ENCODE measurements around the gene UGT2B15.
"Not testable (repeated sequence)": the region's sequence is repeated elsewhere in the genome, so short reads cannot be mapped to it uniquely, and the experiment has no call there.

The UGT2B15 gene

GRCh38 chr4:68670479-68670939 is at the start of gene UGT2B15:
Gene UGT2B15 (minus strand): TSS chr4:68670652. CDS start chr4:68670618, 34 bp downstream.
- DNase-seq = not testable (repeated sequence)

GRCh38 chr4:68719075-68719473 is 48.6 kb upstream of the UGT2B15 start:
- DNase-seq = no peak

GRCh38 chr4:68718447-68719074 is 48.1 kb upstream of the UGT2B15 start:
- no peak for DNase-seq

GRCh38 chr4:68717999-68718398 is 47.5 kb upstream of the UGT2B15 start:
- no peak for DNase-seq

- DNase-seq = no peak
Measured at GRCh38 chr4:68714400-68714799, 43.9 kb upstream of the UGT2B15 start.

- no peak for DNase-seq
Measured at GRCh38 chr4:68712207-68712606, 41.8 kb upstream of the UGT2B15 start.

GRCh38 chr4:68708566-68708965 is 38.1 kb upstream of the UGT2B15 start:
- no peak for DNase-seq

GRCh38 chr4:68703168-68703567 is 32.7 kb upstream of the UGT2B15 start:
- DNase-seq = not testable (repeated sequence)

GRCh38 chr4:68700152-68700551 is 29.7 kb upstream of the UGT2B15 start:
- DNase-seq = no peak

- no peak for DNase-seq
Measured at GRCh38 chr4:68693325-68694075, 23.0 kb upstream of the UGT2B15 start.

GRCh38 chr4:68691186-68691585 is 20.7 kb upstream of the UGT2B15 start:
- DNase-seq = no peak

GRCh38 chr4:68683034-68683433 is 12.6 kb upstream of the UGT2B15 start:
- no peak for DNase-seq

GRCh38 chr4:68681298-68681697 is 10.8 kb upstream of the UGT2B15 start:
- not testable (repeated sequence) for DNase-seq

- no peak for DNase-seq
Measured at GRCh38 chr4:68673143-68673542, 2.7 kb upstream of the UGT2B15 start.

GRCh38 chr4:68671217-68671616 is 765 bp upstream of the UGT2B15 start:
- DNase-seq = not testable (repeated sequence)

GRCh38 chr4:68668537-68669163 is 1.8 kb downstream of the UGT2B15 start:
- not testable (repeated sequence) for DNase-seq

GRCh38 chr4:68667551-68667950 is 2.9 kb downstream of the UGT2B15 start:
- DNase-seq = not testable (repeated sequence)

GRCh38 chr4:68664721-68665120 is 5.7 kb downstream of the UGT2B15 start:
- not testable (repeated sequence) for DNase-seq

- DNase-seq = not testable (repeated sequence)
Measured at GRCh38 chr4:68662836-68663574, 7.4 kb downstream of the UGT2B15 start.

GRCh38 chr4:68658672-68659071 is 11.8 kb downstream of the UGT2B15 start:
- no peak for DNase-seq

- not testable (repeated sequence) for DNase-seq
Measured at GRCh38 chr4:68657022-68657594, 13.3 kb downstream of the UGT2B15 start.

- DNase-seq = not testable (repeated sequence)
Measured at GRCh38 chr4:68656445-68656973, 13.9 kb downstream of the UGT2B15 start.

All from activated effector memory CD4-positive, alpha-beta T cell treated with Interleukin-2 at 50 U/mL for 16 hours (primary cell).